GM20431 (cell line): ENCODE data around the gene GPR17.

Source experiments
- in situ Hi-C: fragments of 300-500 bp; cut with MseI, MboI; formaldehyde crosslinking; loops from one replicate; pipeline ENCODE4 v1.15.0; 2020; ENCODE audit warnings: low sequenced_read_pairs; ENCODE audit not compliant: unreplicated experiment

GPR17 gene

DNA sequence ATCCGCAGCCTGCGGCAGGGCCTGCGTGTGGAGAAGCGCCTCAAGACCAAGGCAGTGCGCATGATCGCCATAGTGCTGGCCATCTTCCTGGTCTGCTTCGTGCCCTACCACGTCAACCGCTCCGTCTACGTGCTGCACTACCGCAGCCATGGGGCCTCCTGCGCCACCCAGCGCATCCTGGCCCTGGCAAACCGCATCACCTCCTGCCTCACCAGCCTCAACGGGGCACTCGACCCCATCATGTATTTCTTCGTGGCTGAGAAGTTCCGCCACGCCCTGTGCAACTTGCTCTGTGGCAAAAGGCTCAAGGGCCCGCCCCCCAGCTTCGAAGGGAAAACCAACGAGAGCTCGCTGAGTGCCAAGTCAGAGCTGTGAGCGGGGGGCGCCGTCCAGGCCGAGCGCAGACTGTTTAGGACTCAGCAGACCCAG lies 5.4 kb downstream of the GPR17 start:
- in situ Hi-C loops, result no loop called here

GRCh38 chr2:127651971-127652550 lies 6.1 kb downstream of the GPR17 start:
- in situ Hi-C loops, result no loop called here

DNA sequence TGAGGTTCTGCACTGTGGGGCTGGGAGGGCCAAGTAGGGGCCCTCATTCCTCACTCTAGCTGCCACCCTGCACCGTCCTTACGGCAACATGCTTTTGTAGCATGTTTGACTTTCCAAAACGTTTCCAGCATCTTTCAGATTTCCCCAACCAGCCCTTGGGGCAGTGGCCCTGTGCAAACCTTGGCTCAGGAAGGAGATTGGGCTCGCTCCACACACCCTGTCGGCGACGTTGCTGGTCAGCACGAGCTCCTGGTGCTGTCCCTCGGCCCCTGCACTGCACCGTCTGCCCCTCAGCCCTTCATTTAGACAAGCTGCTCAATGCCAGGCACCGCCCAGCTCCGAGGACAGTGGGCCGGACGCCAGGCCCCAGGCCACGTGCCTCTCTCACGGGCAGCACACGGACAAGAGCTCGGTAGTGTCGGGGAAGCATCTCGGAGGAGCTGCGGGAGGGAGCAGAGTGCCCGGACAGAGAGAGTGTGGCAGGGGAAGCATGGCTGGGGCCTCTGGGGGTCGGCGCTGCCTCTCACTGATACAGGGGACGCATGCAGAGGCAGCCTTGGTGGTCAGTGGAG lies 6.9 kb downstream of the GPR17 start:
- in situ Hi-C loops, result no loop called here

DNA sequence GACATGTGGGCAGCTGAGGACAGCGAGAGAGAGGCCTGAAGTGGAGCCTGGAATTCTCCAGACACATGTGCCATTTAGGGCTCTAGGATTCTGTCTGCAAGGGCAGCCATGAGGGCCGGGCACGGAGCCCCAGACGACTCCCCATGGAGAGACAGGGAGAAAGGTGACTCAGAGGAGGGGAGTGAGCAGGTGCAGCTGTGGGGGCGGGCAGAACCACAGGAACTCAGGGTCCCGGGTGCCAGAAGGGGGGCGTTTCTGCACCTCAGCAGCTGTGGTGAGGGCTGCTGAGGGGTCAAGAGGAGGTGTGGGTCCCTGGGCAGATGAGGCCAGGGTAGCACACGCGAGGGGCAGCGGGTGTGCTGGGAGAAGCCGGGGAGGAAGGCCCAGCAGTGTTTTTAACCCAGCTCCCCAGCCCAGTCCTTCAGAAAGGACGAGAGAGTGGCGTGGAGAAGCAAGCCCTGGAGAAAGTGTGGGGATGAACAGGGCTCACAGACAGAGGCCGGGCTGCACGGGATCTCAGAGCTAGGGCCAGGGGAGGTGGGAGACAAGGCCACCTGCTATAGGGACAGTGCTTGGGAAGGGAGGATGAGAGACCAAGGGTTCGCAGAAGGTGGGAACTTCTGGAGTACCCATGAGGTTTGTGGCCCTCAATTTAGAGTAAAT lies 7.6 kb downstream of the GPR17 start:
- in situ Hi-C loops, result no loop called here

DNA sequence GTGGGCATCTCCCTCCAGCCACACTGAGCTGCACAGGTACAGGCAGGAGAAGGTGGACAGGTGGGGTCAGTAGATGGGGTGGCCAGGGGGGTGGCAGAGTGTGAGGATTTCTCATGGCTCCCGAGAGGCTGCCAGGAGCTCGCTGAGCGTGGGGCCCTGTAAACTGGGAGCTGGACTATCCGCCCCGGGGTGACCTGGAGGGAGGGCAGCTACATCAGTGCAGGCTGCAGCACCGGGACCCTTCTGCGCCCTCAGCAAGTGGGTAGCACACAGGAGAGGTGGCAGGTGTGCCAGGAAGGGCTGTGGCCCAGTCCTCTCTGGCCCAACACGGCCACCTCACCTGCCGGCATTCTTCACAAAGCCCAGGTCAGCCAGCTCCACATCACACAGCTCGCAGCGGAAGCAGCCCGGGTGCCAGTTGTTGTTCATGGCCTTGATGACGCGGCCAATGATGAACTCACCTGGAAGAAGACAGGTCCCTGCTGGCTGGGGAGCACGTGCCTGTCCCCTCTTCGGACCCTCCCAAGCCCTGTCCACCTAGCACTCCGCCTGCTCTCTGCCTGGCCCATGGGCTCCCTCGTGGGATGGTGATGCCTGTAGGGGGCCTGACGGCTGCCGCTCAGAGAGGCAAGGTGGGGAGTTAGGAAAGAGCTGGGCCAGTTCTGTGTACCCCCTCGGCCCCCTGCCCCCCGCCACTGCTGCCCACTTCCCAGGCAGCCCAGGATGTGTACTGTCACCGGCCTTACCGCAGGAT lies 8.3 kb downstream of the GPR17 start:
- in situ Hi-C loops, result no loop called here

- in situ Hi-C loops, result no loop called here
These were observed 8.9 kb downstream of the GPR17 start for GRCh38 chr2:127654838-127655175.

DNA sequence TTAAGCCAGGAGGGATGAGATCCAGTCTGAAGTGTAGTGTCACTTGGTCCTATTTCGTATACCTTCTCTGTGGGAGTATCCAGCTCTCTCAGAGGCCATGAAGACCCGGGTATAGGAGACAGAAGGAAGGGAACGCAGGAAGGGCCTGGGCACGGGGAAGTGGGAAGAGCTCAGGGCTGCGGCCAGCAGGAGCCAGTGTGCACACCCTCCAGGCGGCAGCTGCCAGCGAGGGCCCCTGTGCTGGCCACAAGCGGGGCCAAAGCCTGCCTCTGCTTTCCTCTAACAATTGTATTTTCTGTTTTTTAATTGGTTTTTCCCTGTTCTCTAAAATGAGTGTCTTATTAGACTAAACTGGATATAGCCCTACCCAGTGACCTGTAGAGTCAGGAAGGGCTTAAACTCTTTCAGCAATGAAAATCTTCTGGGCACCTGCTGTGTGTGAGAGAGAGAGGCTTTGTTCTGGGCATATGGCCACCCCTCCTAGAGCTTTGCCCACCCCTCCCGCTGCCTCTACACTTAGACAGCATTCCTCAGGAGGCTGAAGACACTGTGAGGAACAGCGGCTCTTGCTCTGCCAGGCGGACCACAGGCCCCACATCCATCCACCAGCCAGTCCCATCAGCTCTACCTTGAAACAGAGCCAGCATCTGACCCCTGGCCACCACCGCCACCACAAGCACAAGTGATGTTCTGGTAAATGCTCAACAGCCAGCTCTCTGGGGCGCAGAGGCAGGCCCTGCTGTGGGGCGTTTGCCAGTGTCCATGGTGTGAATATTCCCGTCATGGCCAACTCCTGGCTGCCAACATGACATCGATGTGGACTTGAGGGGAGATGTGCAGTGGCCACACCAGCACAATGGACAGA lies 9.5 kb downstream of the GPR17 start:
- in situ Hi-C loops, result no loop called here

DNA sequence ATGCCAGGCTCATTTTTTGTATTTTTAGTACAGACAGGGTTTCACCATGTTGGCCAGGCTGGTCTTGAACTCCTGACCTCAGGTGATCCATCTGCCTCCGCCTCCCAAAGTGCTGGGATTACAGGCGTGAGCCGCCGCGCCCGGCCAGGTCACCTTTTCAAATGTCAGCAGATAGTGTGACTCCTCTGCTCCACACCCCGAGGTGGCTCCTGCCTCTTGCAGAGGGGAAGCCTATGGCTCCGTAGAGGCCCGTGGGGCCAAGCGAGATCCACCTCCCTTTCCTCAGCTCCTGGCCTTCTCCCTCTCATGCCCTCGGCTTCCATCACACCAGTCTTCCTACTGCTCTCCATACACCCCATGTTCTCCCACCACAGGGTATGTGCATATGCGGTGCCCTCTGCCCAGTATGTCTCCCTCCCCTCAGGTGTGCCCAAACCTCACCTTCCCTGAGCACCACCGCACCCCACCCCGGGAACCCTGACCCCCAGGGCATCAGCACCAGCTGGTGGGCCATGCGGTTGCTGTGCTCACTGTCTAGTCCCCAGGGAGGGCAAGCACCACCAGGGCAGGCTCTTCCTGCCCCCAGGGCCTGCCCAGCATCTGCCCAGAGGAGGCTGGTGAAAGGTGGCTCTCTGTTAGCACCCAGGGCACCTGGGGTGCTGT lies 10.7 kb downstream of the GPR17 start:
- in situ Hi-C loops, result no loop called here

GRCh38 chr2:127657232-127657595 lies 11.3 kb downstream of the GPR17 start:
- in situ Hi-C loops, result no loop called here

DNA sequence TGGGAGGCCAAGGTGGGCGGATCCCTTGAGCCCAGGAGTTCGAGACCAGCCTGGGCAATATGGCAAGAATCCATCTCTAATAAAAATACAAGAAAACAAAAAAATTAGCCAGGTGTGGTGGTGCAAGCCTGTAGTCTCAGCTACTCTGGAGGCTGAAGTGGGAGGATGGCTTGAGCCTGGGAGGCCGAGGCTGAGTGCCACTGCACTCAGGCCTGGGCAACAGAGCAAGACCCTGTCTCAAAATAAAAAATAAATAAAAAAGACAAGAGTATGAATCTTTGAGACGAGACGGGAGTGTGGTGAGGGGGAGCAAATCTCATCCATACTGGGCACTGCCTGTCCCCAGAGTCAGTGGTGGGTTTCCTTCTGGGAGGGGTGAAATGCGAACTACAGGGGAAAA lies 12.2 kb downstream of the GPR17 start:
- in situ Hi-C loops, result no loop called here

- in situ Hi-C loops, result no loop called here
These were observed 12.9 kb downstream of the GPR17 start for GRCh38 chr2:127658641-127659407.

DNA sequence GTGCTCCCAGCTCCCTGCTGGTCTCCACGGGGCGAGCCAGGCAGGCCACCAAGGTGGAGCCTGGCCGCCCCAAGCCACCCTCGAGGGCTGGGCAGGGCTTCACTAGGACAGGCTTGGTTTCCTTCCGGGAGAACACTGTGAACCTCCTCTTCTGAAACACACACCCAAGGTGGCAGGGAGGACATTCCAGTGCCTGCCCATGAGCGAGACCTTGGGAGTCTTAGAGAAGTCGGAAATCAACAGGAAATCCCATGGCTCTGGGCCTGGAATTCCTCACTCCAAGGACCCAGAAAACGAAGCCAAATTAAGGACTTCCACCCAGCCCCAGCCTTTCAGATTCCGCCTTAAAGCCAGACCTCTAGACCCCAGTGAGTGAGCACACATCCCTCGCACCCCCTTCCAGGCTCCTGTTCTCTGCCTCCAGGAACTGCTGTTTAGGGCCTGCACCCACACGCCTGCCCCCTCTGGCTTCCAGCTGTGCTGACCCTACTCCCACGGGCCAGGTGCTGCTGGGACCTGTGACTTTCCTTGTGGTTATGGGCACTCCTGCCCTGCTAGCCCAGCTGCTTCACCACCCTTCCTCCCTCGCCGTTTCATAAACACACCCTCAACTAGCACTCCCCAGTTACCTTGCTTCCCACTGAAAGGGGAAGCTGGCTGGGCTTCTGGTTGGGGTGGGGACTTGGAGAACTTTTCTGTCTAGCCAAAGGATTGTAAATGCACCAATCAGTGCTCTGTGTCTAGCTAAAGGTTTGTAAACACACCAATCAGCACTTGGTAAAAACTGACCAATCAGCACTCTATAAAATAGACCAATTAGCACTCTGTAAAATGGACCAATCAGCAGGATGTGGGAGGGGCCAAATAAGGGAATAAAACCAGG lies 13.7 kb downstream of the GPR17 start:
- in situ Hi-C loops, result no loop called here

- in situ Hi-C loops, result no loop called here
These were observed 14.3 kb downstream of the GPR17 start for GRCh38 chr2:127660291-127660578.

GRCh38 chr2:127661072-127661649 lies 15.2 kb downstream of the GPR17 start:
- in situ Hi-C loops, result no loop called here

GRCh38 chr2:127661949-127662510 lies 16.1 kb downstream of the GPR17 start:
- in situ Hi-C loops, result no loop called here

DNA sequence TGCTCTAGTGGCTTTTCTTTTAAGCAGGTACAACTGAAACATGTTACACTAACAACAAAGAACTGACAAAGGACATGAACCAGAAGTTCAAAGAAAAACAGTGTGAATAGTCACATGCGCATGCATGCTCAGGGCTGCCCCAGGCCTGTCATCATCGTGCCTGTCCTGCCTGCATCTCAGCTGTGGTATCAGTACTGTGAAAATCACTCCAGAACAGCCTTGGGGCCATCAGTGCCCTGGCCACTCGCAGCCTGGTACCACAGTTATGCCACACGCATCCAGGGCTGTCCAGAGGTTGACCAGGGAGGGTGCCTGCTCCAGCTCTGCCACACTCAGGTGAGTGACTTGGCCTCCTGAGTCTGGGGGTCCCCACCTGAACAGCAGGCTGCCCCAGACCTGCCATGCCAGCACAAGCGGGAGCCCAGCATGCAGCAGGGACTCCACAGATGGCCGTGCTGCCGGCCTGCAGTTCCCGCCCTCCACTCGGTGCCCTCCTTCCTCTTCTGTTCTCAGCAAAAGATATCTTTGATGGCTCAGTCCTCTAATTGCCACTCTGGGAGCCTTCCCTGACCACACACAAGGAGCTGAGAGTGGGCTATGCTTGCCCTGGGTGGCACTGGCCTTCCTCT lies 17.1 kb downstream of the GPR17 start:
- in situ Hi-C loops, result no loop called here

- in situ Hi-C loops, result no loop called here
These were observed 17.7 kb downstream of the GPR17 start for GRCh38 chr2:127663566-127664064.
